ENCODE results near the gene CHCHD6. TPM values are rescaled to one million over a fixed set of nuclear protein-coding genes. Genes with fewer than 3 reads are reported as not detected.

The CHCHD6 gene
- polyA plus RNA-seq, 1 donor from 2014 or later, result 102 TPM

GRCh38 chr3:126753191-126754160 lies 49.4 kb downstream of the CHCHD6 start:
- Histone ChIP-seq H3K79me2 (replicated peaks; ENCODE audit: insufficient read depth, low read length) (no peaks in the 10 kb centered on the region), H3K9me3 (ENCODE audit: low read length) (no peaks in the 10 kb centered on the region), H4K20me1 (ENCODE audit: insufficient read depth) (no peaks in the 10 kb centered on the region), H3K4me2 (ENCODE audit: low read length) (no peak overlapping the region), H3K4me3 (ENCODE audit: low read length) (no peak overlapping the region), H3K36me3 (ENCODE audit: insufficient read depth, low read length) (no peaks in the 10 kb centered on the region), H3K27ac (ENCODE audit: low read length) (no peak overlapping the region), H3K9ac (ENCODE audit: low read length) (no peak overlapping the region), H3K27me3 (ENCODE audit: insufficient read depth, low read depth, low read length) (no peaks in the 10 kb centered on the region), H3K9me2 (ENCODE audit: insufficient read depth, low read length) (no peaks in the 10 kb centered on the region), H3F3A (ENCODE audit: insufficient read depth, low read length, poor library complexity, severe bottlenecking) (no peaks in the 10 kb centered on the region), H2AFZ (ENCODE audit: low read depth, low read length) (no peak overlapping the region)
- TF ChIP-seq SMC3 (conservative IDR thresholded peaks at IDR 0.05; ENCODE audit: poor library complexity), result no peak
- no peak for TF ChIP-seq REST (IDR thresholded peaks at IDR 0.05; ENCODE audit: borderline replicate concordance)
- TF ChIP-seq TAF1 (IDR thresholded peaks at IDR 0.05; ENCODE audit: low read depth), result no peak
- TF ChIP-seq RAD21 (conservative IDR thresholded peaks at IDR 0.05), result no peak
- no peak for TF ChIP-seq EZH2 (IDR thresholded peaks at IDR 0.05; ENCODE audit: borderline replicate concordance, insufficient read depth, low read length, poor library complexity, severe bottlenecking)
- TF ChIP-seq POLR2AphosphoS5 (IDR thresholded peaks at IDR 0.05), result no peak
- no peak for TF ChIP-seq MXI1 (conservative IDR thresholded peaks at IDR 0.05; ENCODE audit: poor library complexity, severe bottlenecking)
- no peak for TF ChIP-seq EP300 (conservative IDR thresholded peaks at IDR 0.05; ENCODE audit: poor library complexity, severe bottlenecking)
- no peak for TF ChIP-seq CTCF (IDR thresholded peaks at IDR 0.05; ENCODE audit: poor library complexity, severe bottlenecking)

GRCh38 chr3:126755866-126756265 lies 51.8 kb downstream of the CHCHD6 start:
- H3F3A ChIP-seq (ENCODE audit: insufficient read depth, low read length, poor library complexity, severe bottlenecking), result no peaks in the 10 kb centered on the region
- no peak overlapping the region for H3K9ac ChIP-seq (ENCODE audit: low read length)
- H2AFZ ChIP-seq (ENCODE audit: low read depth, low read length), result no peak overlapping the region
- H3K36me3 ChIP-seq (ENCODE audit: insufficient read depth, low read length), result no peaks in the 10 kb centered on the region
- H3K9me2 ChIP-seq (ENCODE audit: insufficient read depth, low read length), result no peaks in the 10 kb centered on the region
- H3K9me3 ChIP-seq (ENCODE audit: low read length), result no peaks in the 10 kb centered on the region
- H4K20me1 ChIP-seq (ENCODE audit: insufficient read depth), result no peaks in the 10 kb centered on the region
- H3K79me2 ChIP-seq (replicated peaks; ENCODE audit: insufficient read depth, low read length), result no peaks in the 10 kb centered on the region
- no peak overlapping the region for H3K4me3 ChIP-seq (ENCODE audit: low read length)
- H3K27me3 ChIP-seq (ENCODE audit: insufficient read depth, low read depth, low read length), result no peaks in the 10 kb centered on the region
- TF ChIP-seq MXI1 (conservative IDR thresholded peaks at IDR 0.05; ENCODE audit: poor library complexity, severe bottlenecking) (no peak), EP300 (conservative IDR thresholded peaks at IDR 0.05; ENCODE audit: poor library complexity, severe bottlenecking) (no peak), TAF1 (IDR thresholded peaks at IDR 0.05; ENCODE audit: low read depth) (no peak), RAD21 (conservative IDR thresholded peaks at IDR 0.05) (no peak), EZH2 (IDR thresholded peaks at IDR 0.05; ENCODE audit: borderline replicate concordance, insufficient read depth, low read length, poor library complexity, severe bottlenecking) (no peak), POLR2AphosphoS5 (IDR thresholded peaks at IDR 0.05) (no peak), SMC3 (conservative IDR thresholded peaks at IDR 0.05; ENCODE audit: poor library complexity) (no peak), REST (IDR thresholded peaks at IDR 0.05; ENCODE audit: borderline replicate concordance) (no peak), CTCF (IDR thresholded peaks at IDR 0.05; ENCODE audit: poor library complexity, severe bottlenecking) (no peak)
- H3K4me2 ChIP-seq (ENCODE audit: low read length), result no peak overlapping the region
- H3K27ac ChIP-seq (ENCODE audit: low read length), result no peak overlapping the region

All from neural cell (in vitro differentiated cells).